HG03060 (cell line): ENCODE measurements around the gene VWA8.
A peak's percentile ranks its signal among the peaks of the same experiment; 100 is the strongest.

Experiments
- ATAC-seq: cut with Tn5 transposase; IDR thresholded peaks from one replicate; pipeline ENCODE4 v1.9.1; 2021; ENCODE audit warnings: low read depth, moderate number of reproducible peaks; ENCODE audit not compliant: unreplicated experiment

Gene VWA8

GRCh38 chr13:41565846-41566245 is 395.1 kb downstream of the VWA8 start:
- ATAC-seq = no peak

GRCh38 chr13:41565216-41565615 is 395.7 kb downstream of the VWA8 start:
- no peak for ATAC-seq

DNA sequence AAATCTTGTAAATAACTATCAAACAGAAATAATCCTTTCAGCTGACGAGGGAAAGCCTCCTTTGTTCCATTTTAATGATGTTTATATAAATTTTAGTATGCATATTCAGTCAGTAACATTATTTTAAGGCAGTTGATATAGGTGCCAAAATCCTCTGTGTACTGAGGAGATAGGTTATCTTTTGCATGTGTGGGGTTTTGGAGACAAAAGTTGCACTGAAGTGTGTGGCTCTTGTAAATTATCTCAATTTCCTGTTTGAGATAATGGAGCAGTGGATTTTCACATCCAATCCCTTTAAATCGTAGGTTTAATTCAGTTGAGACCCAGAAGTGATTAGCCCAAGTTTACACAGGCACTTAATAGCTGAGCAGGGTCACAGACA is 396.9 kb downstream of the VWA8 start:
- no peak for ATAC-seq

GRCh38 chr13:41563341-41563983 is 397.4 kb downstream of the VWA8 start:
- ATAC-seq = no peak

- ATAC-seq = no peak
Observed at GRCh38 chr13:41562541-41563178, 398.2 kb downstream of the VWA8 start.

GRCh38 chr13:41562083-41562482 is 398.8 kb downstream of the VWA8 start:
- ATAC-seq = no peak

GRCh38 chr13:41561170-41561569 is 399.7 kb downstream of the VWA8 start:
- no peak for ATAC-seq

DNA sequence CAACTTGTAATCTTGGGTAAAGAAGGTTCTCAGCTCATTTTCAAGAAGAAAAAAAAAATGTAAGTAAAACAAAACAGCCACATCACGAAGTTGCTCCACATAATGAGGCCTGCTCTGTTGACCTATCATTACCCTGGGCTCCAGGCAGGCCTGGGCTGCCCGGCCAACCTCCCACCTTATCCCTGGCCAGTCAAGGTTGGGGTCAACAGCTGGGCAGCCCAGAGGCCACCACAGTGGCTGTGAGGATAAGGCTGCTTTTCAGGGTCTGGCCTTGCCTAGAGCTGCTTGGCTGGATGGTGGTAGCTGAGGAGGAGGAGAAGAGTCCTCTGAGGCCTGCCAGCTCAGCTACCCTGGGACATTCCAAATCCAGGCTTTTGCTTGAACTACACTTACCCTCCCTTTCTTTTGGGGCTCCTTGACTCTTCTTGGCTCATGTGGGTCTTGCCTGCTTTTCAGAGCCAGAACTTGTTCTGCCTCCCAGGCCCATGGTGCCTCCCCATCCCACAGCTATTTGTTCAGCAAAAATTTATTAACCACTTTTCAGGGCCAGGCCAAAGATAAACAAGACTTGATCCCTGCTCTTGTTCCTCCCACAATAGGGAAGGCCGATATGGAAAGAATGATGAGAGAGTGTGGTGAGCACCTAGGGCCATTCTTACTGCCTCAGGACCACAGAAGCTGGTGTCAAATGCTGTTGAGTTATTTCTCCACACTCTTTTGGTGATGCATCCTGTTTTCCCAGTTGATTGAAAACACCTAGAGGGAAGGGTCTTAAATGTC is 401.9 kb downstream of the VWA8 start:
- no peak for ATAC-seq

DNA sequence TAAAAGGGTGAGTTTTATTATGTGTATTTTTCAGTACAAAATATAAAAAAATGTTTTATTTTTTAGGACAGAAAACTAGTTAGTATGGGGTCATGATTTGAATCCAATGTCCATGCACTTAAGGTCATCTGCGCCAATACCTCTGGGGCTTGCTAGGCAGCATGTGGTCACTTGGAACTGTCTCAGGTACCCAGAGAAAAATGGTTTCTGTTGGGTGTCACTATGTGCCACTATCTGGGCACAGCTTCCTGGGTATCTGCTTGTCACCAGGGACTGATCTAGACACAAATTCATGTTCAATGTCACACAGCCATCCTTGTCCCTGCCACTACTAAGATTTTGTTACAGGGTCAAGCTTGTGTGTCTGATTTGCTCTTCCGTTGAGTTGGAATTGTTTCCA is 403.2 kb downstream of the VWA8 start:
- no peak for ATAC-seq

DNA sequence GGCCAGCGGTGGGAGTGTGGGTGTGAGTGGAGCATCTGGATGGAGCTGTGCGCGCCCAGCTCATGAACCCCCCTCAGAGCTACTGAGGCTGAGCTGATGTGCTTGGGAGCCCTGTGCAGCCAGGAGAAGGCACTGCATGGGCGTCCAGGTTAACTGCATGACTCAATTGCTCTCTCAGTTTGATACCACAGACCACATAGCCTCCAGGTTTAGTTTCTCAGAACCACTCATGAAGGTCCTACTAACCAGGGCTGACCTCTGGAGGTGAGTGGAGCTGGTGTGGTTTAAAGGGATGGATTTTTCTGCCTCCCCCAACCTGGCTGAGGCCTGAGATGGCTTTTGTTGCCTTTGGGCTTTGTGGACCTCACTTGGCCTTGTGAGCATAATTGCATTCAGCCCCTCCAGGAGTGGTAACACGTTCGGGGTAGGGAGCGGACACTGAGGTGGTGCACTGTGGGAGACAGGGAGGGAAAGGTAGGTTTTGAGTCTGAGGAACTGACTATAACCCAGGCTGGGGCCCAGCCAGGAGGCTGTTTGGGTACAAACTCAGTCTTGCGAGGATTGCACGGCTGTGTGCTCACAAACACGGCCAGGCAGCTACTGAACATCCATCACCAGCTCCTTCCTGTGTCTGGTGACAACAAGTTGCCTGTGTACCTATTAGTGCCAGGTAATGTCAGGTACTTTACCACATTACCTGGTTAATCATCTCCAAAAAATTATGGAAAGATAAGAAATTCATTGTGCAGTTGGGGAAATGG is 406.1 kb downstream of the VWA8 start:
- ATAC-seq = peak; percentile 91

GRCh38 chr13:41554180-41554579 is 406.7 kb downstream of the VWA8 start:
- ATAC-seq = peak; percentile 9

DNA sequence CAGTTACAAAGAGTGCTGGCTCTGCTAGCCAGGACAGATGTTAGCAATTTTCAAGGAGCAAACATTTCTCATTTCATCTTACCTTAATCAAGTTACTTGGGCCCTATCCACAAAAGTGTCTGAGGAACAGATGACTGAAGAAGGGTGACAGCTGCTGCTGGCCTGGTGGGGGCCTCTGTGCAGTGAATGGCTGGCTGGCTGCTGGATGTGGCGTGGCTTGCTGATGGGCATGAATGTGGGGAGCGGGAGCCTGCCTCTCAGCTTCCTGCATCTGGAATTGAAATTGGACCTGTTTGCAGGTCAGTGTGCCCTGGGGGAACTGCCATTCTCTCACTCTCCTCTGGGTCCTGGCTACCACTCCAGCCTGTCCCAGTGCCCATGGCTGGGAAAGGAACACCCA is 408.9 kb downstream of the VWA8 start:
- no peak for ATAC-seq

GRCh38 chr13:41550276-41550675 is 410.6 kb downstream of the VWA8 start:
- no peak for ATAC-seq

DNA sequence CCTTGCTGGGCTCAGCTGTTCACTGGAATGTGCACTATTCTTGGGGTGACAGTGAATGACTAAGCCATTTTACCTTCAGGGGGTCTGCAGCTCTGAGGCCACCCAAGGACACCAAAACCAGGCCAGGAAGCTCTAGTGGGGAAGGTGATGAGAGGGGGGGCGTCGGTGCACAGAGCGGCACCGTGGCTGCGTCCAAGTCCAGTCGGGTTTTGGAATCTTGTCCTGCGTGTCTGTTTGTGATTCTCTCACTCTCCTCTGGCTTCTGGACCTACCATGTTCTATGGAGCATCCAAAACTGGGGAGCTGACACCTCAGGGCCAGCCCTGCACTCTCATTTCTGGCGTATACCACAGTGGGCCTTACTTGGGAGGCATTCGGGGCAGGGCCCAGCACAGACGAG is 411.4 kb downstream of the VWA8 start:
- ATAC-seq = no peak

- ATAC-seq = no peak
Observed at GRCh38 chr13:41548910-41549309, 412.0 kb downstream of the VWA8 start.

DNA sequence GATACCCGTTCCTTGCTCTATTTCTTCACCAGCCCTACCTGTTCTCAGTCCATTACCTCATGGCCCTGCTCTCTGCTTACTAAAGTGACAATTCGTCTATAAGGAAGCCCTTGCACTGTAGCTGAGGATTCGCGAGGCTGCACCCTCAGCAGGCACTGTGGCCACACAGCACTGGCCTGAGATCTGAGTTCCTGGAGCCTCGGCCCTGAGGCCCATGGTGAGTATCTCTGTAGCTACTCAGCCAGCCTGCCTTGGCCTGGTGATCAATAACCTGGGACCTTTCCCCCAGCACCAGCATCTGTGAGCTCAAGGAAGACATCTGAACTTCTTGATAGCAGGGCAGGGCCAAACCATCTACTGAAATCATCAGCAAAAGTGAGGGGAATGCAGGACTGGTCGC is 412.9 kb downstream of the VWA8 start:
- no peak for ATAC-seq

- ATAC-seq = no peak
Observed at GRCh38 chr13:41547251-41548000, 413.5 kb downstream of the VWA8 start.

GRCh38 chr13:41546372-41547190 is 414.3 kb downstream of the VWA8 start:
- ATAC-seq = no peak

DNA sequence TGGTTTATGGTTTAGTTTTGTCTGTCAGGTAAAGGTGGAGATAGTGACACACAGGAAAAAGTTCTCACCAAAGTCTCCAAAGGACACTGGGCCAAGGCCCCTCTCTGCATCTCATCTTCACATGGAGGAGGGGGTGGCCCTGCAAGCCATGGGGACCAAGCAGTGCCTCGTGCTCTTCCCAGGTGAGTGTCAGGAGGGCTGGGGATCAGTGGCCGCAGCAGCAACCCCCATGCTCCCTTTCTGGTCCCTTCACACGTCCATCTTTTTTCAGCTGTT is 415.5 kb downstream of the VWA8 start:
- no peak for ATAC-seq
